NCI-H1417 (cell line): ENCODE results near the gene SATB2.

ENCODE experiments used
- DNase-seq, 3 experiments: peaks; one replicate each; lab custom pipeline; 2025; lab: John Stamatoyannopoulos, UW

Gene SATB2

DNA sequence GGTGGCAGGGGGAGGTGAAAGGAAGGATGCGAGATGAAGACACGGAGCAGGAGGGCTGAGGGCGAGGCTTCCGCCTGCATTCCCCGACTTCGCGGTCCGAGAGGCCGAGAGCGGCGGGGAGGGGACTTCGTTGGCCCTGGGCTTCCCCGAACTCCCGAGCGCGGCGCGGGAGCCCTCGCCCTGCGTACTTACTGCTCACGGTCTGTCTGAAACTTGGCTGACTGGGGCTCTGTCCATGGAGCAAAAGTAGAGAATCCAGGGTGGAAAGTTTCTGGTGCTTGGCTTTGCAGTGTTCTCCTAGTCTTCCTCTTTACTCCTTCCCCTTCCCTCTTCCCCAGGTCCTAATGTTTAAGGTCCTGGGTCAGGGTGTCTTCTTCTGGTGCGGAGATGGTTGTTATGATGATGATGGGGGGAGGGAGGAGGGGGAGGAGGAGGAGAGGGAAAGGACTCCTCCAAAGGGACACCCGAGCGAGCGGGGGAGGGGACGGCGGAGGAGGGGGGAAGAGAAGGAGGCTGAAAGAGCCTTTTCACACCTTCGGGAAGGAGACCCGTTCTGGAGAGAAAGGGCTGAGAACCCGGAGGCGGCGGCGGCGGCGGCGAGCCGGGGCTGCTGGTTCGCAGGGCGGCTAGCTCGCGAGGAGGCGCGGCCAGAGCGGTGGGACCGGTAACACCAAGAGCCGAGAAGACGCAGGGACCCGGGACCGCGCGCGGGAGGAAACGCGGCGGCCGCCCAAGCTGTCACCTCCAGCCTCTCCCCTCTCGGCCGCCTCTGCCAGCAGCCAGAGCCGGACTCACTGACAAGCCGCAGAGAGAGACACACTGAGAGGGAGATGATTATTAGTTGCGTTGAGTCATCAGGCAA, at the start of gene SATB2:
TSS of gene SATB2 (minus strand) at position 793 of the 862 bp plus-strand sequence. CDS start 1,902 bp downstream, outside the sequence.
- DNase-seq = peak; percentile 66 to 78 (median 75)

DNA sequence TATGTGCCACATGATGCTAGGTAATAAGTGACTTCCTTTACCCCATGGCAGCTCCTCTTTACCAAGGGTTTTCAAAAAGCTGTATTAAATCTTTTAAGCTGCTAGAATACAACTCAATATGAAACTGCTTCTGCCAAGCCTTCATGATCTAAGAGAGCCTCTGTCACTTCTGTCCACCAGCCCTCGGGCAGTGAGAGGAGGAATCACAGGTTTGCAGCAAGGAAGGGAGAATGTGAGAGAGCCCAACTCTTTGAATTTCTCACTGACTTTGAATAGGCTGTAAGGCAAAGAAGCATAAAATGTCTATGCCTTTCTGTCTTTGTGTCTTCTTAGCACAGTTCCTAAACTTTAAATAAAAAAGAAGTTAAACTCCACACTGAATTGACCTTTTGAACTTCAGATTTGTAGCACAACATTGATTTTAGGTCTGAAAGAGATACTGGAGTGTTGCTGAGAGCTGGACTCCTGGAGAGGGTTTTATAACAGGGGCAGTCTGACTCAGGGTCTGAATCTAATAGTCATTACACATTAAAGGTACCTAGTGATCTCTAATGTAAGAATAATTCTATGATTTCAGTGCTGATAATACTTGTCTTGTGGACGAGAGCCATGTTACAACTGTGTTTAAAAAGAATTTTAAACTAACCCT, 48.1 kb upstream of the SATB2 start:
- no peak for DNase-seq

GRCh38 chr2:199503148-199503547, 45.4 kb upstream of the SATB2 start:
- no peak for DNase-seq

DNA sequence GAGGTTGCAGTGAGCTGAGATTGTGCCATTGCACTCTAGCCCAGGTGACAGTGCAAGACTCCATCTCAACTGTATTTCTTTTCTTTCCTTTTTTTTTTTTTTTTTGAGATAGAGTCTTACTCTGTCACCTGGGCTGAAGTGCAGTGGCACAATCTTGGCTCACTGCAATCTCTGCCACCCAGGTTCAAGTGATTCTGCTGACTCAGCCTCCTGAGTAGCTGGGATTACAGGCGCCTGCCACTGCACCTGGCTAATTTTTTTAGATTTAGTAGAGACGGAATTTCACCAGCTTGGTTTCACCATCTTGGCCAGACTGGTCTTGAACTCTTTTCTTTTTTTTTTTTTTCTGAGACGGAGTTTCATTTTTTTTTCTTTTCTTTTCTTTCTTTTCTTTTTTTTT, 41.3 kb upstream of the SATB2 start:
- DNase-seq = no peak

DNA sequence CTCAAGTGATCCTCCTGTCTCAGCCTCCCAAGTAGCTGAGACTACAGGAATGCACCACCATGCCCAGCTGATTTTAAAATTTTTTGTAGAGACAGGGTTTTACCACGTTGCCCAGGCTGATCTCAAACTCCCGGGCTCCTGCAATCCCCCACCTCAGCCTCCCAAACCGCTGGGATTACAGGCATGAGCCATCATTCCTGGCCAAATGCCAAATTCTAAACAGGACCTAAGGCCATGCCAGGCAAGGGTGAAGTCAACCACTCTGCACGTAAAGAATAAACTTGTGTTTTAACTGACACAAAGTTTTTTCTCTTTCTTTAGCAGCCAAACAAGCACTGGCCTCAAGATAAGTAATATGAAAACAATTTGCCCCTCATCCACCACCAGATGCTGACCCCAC, 37.4 kb upstream of the SATB2 start:
- no peak for DNase-seq

DNA sequence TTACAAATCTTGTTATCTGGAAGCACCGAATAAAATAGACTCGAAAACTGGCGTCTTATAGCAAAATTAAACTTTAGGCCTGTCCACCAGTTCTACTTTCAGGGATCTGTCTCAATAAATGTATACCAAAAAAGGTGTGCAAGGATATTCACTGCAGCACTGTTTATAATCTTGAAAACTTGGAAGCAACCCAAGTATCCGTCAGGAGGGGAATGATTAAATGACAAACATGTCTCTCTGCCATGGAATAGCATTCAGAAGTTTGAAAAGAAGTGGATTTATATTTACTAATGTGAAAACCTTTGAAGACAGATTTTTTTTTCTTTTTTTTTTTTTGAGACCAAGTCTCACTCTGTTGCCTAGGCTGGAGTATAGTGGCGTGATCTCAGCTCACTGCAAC, 32.3 kb upstream of the SATB2 start:
- peak in 1 of 3 experiments; percentile 62 for DNase-seq

- DNase-seq = peak in 2 of 3 experiments; percentile 28 to 51
Measured at GRCh38 chr2:199488772-199489400, 31.1 kb upstream of the SATB2 start.

GRCh38 chr2:199485732-199486335, 28.1 kb upstream of the SATB2 start:
- DNase-seq = peak; percentile 39 to 75 (median 52)

GRCh38 chr2:199484927-199485326, 27.2 kb upstream of the SATB2 start:
- peak; percentile 15 to 62 (median 24) for DNase-seq

DNA sequence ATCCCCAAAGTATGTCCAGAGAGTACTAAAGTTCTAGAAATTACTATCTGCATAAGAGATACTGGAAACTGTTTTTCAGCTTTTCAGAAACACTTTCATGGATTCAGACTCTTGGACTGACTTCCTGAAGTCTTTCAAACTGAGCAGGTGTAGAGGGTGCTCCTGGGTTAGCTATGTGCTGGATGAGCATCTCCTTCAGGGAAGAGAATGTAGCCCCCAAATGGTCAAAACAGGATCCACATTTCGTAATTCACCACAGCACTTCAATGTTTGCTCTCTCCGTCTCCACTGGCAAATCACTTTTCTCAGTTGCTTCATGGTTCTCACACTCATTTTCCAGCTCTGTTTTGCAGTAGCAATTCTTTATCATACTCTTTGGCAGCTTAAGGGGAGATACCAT, 23.2 kb upstream of the SATB2 start:
- DNase-seq = peak in 1 of 3 experiments; percentile 11

GRCh38 chr2:199477277-199477834, 19.6 kb upstream of the SATB2 start:
- DNase-seq = no peak

DNA sequence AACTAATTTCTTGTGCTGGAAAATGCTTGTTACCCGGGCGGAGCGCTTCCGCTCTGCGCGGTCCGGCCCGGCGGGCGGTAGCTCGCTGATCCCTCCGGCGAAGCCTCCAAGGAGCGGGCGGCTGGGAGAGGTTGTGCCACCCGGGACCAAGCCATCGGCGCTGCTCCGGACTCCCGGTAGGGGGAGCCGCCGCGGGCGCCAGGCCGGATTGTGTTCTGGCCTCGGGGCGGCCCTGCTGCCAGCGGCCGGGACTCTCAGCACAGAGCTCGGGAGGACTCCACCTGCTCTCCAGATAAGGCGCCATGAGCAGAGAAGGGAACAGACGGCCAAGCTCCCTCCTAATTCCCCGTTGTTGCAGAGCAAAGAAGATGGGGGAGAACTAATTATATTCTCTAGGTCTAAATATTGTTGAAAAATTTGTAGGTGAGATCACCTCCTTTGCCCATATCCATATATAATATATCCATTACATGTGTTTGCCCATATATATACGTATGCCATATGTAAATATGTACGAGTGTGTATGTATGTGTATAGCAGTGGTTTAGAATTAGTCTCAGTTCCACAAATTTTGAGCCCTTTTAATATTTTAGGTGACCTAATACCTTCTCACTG, 13.8 kb upstream of the SATB2 start:
- DNase-seq = no peak

GRCh38 chr2:199470672-199471442, 13.1 kb upstream of the SATB2 start:
- DNase-seq = no peak

GRCh38 chr2:199470361-199470671, 12.6 kb upstream of the SATB2 start:
- no peak for DNase-seq

GRCh38 chr2:199469514-199470360, 12.0 kb upstream of the SATB2 start:
- no peak for DNase-seq

- no peak for DNase-seq
Measured at GRCh38 chr2:199468561-199469513, 11.1 kb upstream of the SATB2 start.

DNA sequence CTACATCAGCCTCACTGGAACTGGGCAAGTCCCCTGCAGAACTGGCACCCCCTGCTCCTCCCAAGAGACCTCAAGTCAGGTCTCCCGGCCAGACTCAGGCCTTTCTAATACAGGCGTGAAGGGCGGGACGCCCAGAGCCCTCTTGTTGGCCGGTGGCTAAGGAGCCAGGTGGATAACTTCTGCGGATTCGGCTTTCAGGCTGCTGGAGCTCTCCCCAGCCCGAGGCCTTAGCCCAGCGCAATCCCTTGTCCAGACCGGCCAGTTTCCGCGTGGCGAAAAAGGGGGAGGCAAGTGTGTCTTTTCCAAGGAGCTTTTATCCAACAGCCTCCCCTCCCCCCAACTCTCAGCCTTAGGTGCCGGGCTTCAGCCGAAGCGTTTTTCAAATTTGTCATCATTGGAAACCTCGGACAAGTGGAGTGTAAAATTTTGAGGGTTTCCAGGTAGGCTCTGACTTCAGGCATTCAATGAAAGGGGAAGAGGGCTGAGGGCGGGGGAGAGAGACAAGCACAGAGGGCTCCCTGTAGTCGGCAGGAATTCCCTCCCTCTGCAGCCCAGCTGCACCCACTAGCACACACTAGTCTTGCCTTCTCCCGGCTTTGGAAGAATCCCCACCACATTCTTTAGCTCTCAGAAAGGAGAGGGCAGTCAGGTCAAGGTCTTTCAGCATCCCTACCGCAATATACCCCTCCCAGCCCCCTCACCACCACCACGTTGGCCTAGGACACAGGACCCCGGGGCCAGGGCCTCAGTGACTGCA, 9.5 kb upstream of the SATB2 start:
- no peak for DNase-seq

DNA sequence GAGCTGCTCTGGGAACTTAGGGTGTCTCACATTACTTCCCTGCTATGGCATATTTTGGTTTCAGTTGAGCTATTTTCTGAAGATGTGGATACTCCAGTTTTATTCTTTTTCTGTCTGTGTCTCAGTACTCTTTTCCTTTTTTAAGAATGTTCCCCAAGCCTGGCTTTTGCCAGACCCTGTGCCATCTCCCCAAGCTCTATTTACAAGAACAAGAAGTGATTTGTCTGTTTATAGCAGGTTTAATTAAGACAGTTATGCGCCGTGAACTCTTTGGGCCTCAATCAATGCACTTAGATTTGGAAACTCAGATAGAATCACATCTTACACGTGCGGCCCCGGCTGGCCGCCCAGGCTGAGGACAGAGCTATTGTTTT, 8.9 kb upstream of the SATB2 start:
- no peak for DNase-seq
